Stimulated activated CD4-positive, alpha-beta T cell treated with anti-CD3 and anti-CD28 coated beads, Interleukin-12 subunit alpha, Interleukin-12 subunit beta, amount 100 ng/mL, for 24 hours (primary cell): ENCODE results near the gene ZNF22.

Source experiments
- DNase-seq, 2 experiments: peaks; one replicate each; pipeline ENCODE4 v3.0.0-alpha.2; 2020; ENCODE audit warnings: low read depth in 2 of 2

Gene ZNF22

GRCh38 chr10:45015590-45015989, 14.9 kb downstream of the ZNF22 start:
- no peak for DNase-seq

DNA sequence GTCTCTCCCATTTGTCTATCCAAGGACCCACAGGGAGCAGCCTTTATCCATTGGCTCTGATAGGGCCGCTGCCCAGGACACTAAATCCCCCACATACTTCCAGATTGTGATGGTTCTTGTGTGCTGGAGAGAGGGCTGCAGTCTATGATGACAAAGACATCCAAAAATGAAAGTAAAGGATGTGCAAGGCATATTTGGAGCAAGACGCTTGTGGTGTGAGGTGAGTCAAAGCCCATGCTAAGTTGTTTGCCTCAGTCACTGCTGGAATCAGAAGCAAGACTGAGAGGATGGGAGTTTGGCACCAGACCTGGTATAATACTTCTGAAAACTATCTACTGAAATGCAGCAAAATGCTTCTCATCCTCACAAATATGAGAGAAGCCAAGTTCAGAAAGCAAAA, 22.7 kb downstream of the ZNF22 start:
- no peak for DNase-seq

DNA sequence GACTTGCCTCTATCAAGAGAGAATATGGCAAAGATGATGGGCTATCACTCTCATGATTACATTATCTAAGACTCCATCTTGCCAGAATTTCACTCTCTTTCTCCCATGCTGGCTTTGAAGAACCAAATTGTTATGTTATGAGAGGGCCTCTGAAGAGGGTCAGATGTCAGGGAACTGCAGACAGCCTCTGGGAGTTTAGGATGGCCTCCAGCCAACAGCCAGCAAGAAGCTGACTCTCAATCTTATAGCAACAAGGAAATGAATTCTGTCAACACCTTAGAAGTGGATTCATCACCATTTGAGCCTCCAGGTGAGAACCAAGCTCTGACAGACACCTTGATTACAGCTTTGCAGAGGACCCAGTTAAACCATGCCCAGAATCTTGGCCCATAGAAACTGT, 33.6 kb downstream of the ZNF22 start:
- no peak for DNase-seq

DNA sequence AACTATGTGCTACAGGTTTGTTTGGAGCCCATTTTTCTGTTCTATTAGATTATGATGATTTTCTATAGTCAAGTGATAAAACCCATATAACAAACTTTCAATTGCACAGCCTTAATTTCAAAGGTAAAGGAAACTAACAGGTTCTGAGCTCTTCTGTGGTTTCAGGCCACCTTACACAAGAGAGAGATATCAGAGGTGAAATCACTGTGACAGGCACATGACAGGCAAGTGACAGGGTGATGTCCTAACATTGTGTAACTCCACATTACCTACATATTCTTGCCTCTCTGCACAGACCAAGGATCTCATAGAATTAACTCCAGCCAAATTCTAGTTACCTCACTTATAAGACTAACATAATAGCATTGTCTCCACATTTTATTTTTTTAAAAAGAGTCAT, 35.0 kb downstream of the ZNF22 start:
- no peak for DNase-seq

GRCh38 chr10:45040921-45041542, 40.3 kb downstream of the ZNF22 start:
- DNase-seq, result no peak

DNA sequence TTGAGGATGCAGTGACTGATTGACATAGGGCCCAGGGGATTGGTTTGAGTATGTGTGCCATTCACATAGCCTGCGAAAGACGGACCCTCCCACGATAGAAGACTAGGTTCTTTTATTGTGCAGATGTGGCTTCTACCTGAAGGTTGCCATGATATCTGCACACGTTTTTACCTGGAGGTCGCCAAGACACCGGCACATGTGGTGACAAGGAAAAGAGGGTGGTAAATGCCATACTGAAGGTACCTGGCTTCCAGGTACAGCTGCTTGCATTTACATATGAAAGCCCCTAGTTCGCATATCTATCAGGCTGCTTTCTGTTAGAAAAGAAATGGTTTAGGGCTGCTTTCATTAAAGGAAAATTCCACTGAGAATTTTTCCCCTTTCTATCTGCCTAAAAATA, 43.6 kb downstream of the ZNF22 start:
- DNase-seq, result no peak

GRCh38 chr10:45050551-45051235, 50.0 kb downstream of the ZNF22 start:
- no peak for DNase-seq

GRCh38 chr10:45052700-45053099, 52.0 kb downstream of the ZNF22 start:
- DNase-seq, result no peak

DNA sequence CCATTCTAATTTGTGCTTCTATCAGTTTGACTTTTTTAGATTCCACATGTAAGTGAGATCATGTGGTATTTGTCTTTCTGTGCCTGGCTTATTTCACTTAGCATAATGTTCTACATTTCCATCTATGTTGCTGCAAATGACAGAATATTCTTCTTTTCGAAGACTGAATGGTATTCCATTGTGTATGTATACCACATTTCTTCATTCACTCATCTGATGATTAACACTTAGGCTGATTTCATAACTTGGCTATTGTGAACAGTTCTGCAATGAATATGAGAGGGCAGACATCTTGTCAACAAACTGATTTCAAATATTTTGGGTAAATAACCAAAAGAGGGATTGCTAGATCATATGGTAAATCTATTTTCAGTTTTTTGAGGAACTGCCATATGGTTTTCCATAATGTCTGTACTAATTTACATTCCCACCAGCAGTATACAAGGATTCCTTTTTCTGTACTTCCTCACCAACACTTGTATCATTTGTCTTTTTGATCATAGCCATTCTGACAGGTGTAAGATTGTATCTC, 52.9 kb downstream of the ZNF22 start:
- DNase-seq, result no peak
